CD4-positive, alpha-beta T cell (primary cell): ENCODE data around the gene JMJD6. TPM values are rescaled to one million over a fixed set of nuclear protein-coding genes. Genes with fewer than 3 reads are reported as not detected.

Experiments used
- ATAC-seq: fragments of 200-7000 bp; cut with Tn5 transposase; one replicate; pipeline ENCODE4 v1.10.0; 2022; ENCODE audit warnings: mild to moderate bottlenecking; ENCODE audit not compliant: poor library complexity
- CTCF ChIA-PET: fragments of 350-600 bp; sonication (Branson Sonifier 250); formaldehyde crosslinking; loops from one replicate; lab custom pipeline; 2021; ENCODE audit warnings: antibody characterized with exemption, inconsistent platforms; lab: Charles Lee
- POLR2A ChIA-PET: fragments of 350-600 bp; sonication (Branson Sonifier 250); formaldehyde crosslinking; loops from one replicate; lab custom pipeline; 2021; ENCODE audit warnings: antibody characterized with exemption, inconsistent platforms; lab: Charles Lee
- DNase-seq, 14 experiments: peaks; one replicate each; pipeline ENCODE4 v3.0.0-alpha.2; 2013 to 2020; ENCODE audit warnings: mixed read lengths in 2 of 14
- H3K27ac ChIP-seq, 2 donors: one replicate each; pipeline versions ENCODE4 v1.5.1 to v1.7.0; 2013; ENCODE audit warnings: low read length in 2 of 2, low read depth in 1 of 2, mild to moderate bottlenecking in 1 of 2
- H3K27me3 ChIP-seq, 2 experiments: 1 replicate in 1 of 2; 2 replicates in 1 of 2; pipeline versions ENCODE4 v1.6.1 to v1.7.0; 2013; ENCODE audit warnings: low read length in 2 of 2, control low read depth in 1 of 2, mild to moderate bottlenecking in 1 of 2, moderate library complexity in 1 of 2; ENCODE audit not compliant: insufficient read depth in 2 of 2, control insufficient read depth in 1 of 2
- H3K36me3 ChIP-seq: one replicate; pipeline ENCODE4 v1.6.1; 2013; ENCODE audit warnings: low read length, control low read depth; ENCODE audit not compliant: insufficient read depth
- H3K4me1 ChIP-seq: one replicate; pipeline ENCODE4 v1.6.1; 2013; ENCODE audit warnings: low read length, control low read depth; ENCODE audit not compliant: insufficient read depth
- H3K4me3 ChIP-seq: one replicate; pipeline ENCODE4 v1.5.1; 2013; ENCODE audit warnings: mild to moderate bottlenecking, low read length, moderate library complexity
- H3K9me3 ChIP-seq, 2 experiments: 1 replicate in 1 of 2; 2 replicates in 1 of 2; pipeline versions ENCODE4 v1.6.1 to v1.7.0; 2013; ENCODE audit warnings: low read length in 2 of 2, mild to moderate bottlenecking in 2 of 2, control low read depth in 1 of 2, moderate library complexity in 1 of 2; ENCODE audit not compliant: control insufficient read depth in 1 of 2, insufficient read depth in 1 of 2
- H3K27ac Mint-ChIP-seq: one replicate; pipeline ENCODE4 v1.8.0; 2020; ENCODE audit warnings: mixed read lengths
- H3K27me3 Mint-ChIP-seq: one replicate; pipeline ENCODE4 v1.8.0; 2021; ENCODE audit warnings: mixed read lengths
- H3K36me3 Mint-ChIP-seq: one replicate; pipeline ENCODE4 v1.8.0; 2021; ENCODE audit warnings: low read depth, mixed read lengths
- H3K4me1 Mint-ChIP-seq: one replicate; pipeline ENCODE4 v1.8.0; 2021; ENCODE audit warnings: low read depth, mixed read lengths
- H3K4me3 Mint-ChIP-seq: one replicate; pipeline ENCODE4 v1.8.0; 2020; ENCODE audit warnings: mild to moderate bottlenecking, mixed read lengths
- H3K9me3 Mint-ChIP-seq: one replicate; pipeline ENCODE4 v1.8.0; 2020; ENCODE audit warnings: mixed read lengths
- intact Hi-C, 2 experiments: fragments of 100-400 bp; cut with DNase I in 1 of 2; cut with micrococcal nuclease in 1 of 2; formaldehyde crosslinking; loops; one replicate each; pipeline versions ENCODE4 v1.15.1 to v1.9.0; 2023 to 2025; cut with DNase I, micrococcal nuclease
- total RNA-seq, 174 experiments: library from RNA in 2 of 174; stranded (reverse) in 2 of 174; gene quantifications; one replicate each; pipeline ENCODE4 v1.2.3 and lab custom pipeline; 2021 to 2026
- TF ChIP-seq, protein P1 (sequence below): fragments of 200-600 bp; IDR thresholded peaks from one replicate; pipeline ENCODE4 v1.8.0; 2022; ENCODE audit warnings: antibody characterized with exemption, mild to moderate bottlenecking

Gene JMJD6
- total RNA-seq, 2 experiments from 2014 or later = 133 to 134 TPM

- intact Hi-C loops = no loop called here
- Histone ChIP-seq H3K27me3 (no peaks in the 10 kb centered on the region), H3K36me3 (no peaks in the 10 kb centered on the region), H3K9me3 (no peaks in the 10 kb centered on the region), H3K4me1 (peaks cover 42% of the 10 kb centered on the region), H3K4me3 (no peak overlapping the region), H3K27ac (no peak overlapping the region)
- TF ChIP-seq, protein P1, sequence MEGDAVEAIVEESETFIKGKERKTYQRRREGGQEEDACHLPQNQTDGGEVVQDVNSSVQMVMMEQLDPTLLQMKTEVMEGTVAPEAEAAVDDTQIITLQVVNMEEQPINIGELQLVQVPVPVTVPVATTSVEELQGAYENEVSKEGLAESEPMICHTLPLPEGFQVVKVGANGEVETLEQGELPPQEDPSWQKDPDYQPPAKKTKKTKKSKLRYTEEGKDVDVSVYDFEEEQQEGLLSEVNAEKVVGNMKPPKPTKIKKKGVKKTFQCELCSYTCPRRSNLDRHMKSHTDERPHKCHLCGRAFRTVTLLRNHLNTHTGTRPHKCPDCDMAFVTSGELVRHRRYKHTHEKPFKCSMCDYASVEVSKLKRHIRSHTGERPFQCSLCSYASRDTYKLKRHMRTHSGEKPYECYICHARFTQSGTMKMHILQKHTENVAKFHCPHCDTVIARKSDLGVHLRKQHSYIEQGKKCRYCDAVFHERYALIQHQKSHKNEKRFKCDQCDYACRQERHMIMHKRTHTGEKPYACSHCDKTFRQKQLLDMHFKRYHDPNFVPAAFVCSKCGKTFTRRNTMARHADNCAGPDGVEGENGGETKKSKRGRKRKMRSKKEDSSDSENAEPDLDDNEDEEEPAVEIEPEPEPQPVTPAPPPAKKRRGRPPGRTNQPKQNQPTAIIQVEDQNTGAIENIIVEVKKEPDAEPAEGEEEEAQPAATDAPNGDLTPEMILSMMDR = no peak
- H3K4me3 Mint-ChIP-seq = no peak overlapping the region
- no peaks in the 10 kb centered on the region for H3K36me3 Mint-ChIP-seq
- POLR2A ChIA-PET = no interaction called here
- DNase-seq = no peak
- H3K4me1 Mint-ChIP-seq = peaks cover 21% of the 10 kb centered on the region
- no peak overlapping the region for H3K27ac Mint-ChIP-seq
- no peak for ATAC-seq
- no peaks in the 10 kb centered on the region for H3K27me3 Mint-ChIP-seq
- no peaks in the 10 kb centered on the region for H3K9me3 Mint-ChIP-seq
- CTCF ChIA-PET = interaction anchor here (0.7 kb wide), 1 partner anchor 268 kb away, joined by 5 read pairs; no protein-coding TSS in a partner anchor
Observed at GRCh38 chr17:76675648-76676047, 50.8 kb downstream of the JMJD6 start.

- TF ChIP-seq, protein P1 = no peak
- Histone ChIP-seq H3K9me3 (no peaks in the 10 kb centered on the region), H3K4me1 (peaks cover 49% of the 10 kb centered on the region), H3K4me3 (no peak overlapping the region), H3K36me3 (no peaks in the 10 kb centered on the region), H3K27me3 (no peaks in the 10 kb centered on the region), H3K27ac (no peak overlapping the region)
- H3K36me3 Mint-ChIP-seq = no peaks in the 10 kb centered on the region
- no peaks in the 10 kb centered on the region for H3K27me3 Mint-ChIP-seq
- H3K9me3 Mint-ChIP-seq = no peaks in the 10 kb centered on the region
- POLR2A ChIA-PET = no interaction called here
- ATAC-seq = no peak
- DNase-seq = no peak
- H3K4me1 Mint-ChIP-seq = peaks cover 32% of the 10 kb centered on the region
- intact Hi-C loops = loop anchor here (5.0 kb wide), 2 partner anchors 53 to 117 kb away; partner anchors contain the start of genes JMJD6 (in 2 of the 2) and METTL23 (in 2 of the 2)
- CTCF ChIA-PET = no interaction called here
- H3K27ac Mint-ChIP-seq = no peak overlapping the region
- H3K4me3 Mint-ChIP-seq = no peak overlapping the region
Observed at GRCh38 chr17:76674600-76674999, 51.8 kb downstream of the JMJD6 start.

GRCh38 chr17:76673729-76674128, 52.7 kb downstream of the JMJD6 start:
- Histone ChIP-seq H3K27me3 (no peaks in the 10 kb centered on the region), H3K9me3 (no peaks in the 10 kb centered on the region), H3K4me1 (peaks cover 44% of the 10 kb centered on the region), H3K4me3 (no peak overlapping the region), H3K36me3 (no peaks in the 10 kb centered on the region), H3K27ac (no peak overlapping the region)
- no peak for ATAC-seq
- intact Hi-C loops = loop anchor here (5.0 kb wide), 2 partner anchors 54 to 116 kb away; partner anchors contain the start of genes JMJD6 (in 2 of the 2) and METTL23 (in 2 of the 2)
- DNase-seq = no peak
- Mint-ChIP-seq H3K4me1 (peaks cover 35% of the 10 kb centered on the region), H3K36me3 (no peaks in the 10 kb centered on the region), H3K27ac (no peak overlapping the region), H3K4me3 (peak overlapping the region; percentile 88), H3K27me3 (no peaks in the 10 kb centered on the region), H3K9me3 (no peaks in the 10 kb centered on the region)
- TF ChIP-seq, protein P1 = no peak
- CTCF ChIA-PET = no interaction called here
- POLR2A ChIA-PET = no interaction called here
